ENCODE results near the gene NFIC.
"Not testable (repeated sequence)": the region's sequence is repeated elsewhere in the genome, so short reads cannot be mapped to it uniquely, and the experiment has no call there.

NFIC gene

DNA sequence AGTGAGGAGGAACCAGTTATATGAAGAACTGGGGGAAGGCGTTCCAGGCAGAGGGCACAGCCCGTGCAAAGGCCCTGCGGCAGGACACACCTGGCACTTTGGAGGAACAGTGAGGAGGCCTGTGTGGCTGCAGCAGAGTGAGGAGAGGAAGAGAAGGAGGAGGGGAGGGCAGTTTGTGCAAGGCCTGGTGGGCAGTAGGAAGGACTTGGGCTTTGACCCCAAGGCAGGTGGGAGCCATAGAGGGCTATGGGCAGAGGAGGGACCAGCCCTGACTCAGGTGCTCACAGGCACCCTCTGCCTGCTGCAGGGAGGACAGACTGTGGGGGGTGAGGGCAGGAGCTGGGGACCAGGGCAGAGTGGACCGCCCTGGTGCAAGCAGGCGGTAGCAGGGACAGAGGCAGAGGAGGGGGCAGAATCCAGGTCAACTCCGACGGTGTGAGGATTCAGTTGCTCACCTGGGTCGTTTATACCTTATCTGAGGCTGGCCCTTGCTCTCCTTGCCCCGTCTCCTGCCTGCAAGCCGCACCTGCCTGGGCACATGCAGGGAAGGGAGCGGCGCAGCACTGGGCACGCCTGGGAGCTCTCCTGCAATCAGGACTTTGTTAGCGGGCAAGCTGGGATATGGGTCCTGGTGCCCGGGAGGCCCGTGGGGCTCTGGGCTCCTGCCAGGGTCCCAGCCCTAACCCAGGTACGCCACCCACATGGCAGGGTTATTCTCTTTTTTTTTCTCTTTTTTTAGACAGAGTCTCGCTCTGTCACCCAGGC lies 34.8 kb downstream of the NFIC start:
- no peak for DNase-seq

DNA sequence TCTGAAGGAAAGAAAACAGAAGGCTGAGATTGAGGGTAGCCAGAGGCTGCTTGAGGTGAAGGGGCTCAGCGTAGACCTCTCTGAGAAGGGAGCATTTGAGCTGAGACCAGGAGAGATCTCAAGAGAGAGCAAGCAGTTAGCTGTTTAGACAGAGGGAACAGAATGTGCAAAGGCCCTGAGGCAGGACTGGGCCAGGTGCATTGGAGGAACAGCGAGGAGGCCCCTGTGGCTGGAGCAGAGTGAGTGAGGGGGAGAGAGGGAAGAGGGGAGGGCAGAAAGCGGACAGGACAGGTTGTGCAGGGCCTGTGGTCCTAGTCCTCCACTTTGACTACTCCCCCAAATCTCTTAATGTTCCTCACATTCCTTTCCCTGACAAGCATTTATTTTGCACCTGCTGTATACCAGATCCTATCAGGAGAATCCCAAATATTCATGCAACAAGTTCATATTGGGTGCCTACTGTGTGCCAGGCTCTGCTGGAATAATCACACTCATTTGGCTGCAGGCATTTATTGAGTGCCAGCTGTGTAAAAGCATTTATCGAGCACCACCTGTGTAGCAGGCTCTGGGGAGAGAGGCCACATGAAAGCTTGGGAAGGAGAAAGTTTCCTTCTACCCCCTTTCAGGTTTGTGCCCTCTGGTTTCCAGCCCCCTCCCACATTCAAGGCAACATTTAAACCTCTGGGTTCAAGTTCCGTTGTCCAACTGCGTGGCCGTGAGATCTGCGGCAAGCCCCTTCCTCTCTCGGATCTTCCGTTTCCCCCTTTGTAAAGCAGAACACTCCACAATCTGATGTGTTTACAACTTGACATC lies 36.5 kb downstream of the NFIC start:
- no peak for DNase-seq

DNA sequence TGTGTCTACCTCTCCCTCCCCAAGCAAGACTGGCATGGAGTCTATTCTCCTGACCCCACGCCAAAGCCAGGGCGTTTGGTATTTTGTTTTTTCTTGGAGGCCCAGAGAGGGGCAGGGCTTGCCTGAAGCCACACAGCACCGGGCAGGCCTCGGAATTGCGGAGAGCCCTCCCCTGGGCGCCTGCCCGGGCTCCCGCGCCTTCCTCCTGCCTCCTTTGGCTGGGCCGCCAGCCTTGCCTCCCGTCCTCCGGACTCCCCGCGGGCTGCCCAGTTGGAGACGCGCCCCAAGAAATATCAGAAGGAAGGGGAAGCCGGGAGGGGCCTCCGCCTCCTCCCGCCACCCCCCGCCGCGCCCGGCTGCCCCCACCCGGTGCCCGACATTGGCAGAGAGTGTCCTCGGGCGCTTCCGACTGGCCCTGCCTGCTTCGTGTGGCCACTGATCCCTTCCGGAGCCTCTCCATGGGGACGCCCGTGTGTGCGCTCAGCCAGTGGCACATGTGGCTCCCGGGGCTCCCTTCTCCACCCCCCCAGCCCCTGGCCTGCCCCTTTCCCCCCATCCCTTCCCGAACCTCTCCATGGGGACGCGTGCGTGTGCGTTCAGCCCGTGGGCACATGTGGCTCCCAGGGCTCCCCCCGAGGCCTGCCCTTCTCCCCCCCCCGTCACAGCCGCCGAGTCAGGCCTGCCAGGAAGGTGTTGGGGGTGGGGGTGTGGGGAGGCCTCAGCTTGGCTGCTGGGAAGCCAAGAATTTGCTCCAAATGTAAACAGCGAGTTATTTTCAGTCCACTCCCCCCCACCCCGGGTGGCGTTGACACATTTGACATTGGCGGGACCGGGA lies 37.3 kb downstream of the NFIC start:
- DNase-seq: no peak

DNA sequence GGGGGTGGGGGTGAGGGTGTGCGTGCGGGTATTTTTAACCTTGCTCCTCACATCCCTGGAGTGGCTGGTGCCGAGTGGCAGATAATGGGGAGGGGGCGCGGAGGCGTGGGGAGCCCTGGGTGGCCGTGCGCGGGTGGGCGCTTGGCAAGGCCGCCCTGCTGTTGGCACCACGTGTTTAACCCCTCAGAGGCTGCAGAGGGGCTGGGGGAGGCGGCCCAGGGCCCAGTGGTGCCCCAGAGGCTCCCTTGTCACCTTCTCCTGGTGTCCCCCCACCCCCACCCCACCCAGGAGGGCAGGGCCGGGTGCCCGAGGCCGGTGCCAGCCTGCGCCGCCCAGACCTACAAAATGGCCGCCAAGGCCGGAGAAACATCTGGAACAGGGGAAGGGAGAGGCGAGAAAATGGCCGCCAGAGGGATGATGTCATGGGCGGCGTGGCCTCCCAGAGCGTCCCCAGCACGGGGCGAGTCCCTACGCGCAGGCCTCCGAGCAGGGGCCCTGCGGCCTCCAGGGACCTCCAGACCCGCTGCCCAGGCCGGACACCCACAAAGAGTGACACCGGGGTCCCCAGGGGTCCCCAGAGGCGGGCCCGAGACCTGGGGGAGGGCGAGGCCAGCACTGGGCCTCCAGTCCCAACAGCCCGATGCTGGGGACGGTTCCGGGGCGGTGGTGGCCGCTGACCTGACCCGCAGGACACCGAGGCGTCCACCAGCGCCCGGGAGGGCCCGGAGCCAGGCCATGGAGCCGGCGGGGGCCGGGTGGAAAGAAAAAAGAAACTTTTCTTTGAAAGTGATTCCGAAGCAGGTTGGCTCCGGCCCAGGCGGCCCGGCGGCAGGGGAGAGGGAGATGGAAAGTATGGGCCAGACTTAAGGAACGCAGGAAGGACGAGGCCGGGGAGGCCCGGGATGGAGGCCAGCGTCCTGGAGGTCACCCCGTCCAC lies 38.2 kb downstream of the NFIC start:
- DNase-seq: no peak

DNA sequence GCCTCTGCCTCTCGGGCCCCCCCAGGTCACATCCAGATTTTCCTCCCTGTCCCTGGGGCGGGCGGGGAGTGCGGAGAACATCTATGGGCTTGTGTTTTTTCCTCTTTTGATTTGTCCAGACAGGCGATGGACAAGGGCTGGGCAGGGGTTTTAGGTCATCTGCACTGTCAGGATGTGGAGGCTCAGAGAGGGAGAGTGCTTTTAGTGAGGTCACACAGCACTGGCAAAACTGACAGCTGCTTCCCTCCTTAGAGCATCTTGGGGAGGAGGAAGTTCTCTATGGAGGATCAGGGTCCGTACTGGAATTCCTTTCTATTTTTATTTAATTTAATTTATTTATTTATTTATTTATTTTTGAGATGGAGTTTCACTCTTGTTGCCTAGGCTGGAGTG lies 38.9 kb downstream of the NFIC start:
- DNase-seq: no peak

DNA sequence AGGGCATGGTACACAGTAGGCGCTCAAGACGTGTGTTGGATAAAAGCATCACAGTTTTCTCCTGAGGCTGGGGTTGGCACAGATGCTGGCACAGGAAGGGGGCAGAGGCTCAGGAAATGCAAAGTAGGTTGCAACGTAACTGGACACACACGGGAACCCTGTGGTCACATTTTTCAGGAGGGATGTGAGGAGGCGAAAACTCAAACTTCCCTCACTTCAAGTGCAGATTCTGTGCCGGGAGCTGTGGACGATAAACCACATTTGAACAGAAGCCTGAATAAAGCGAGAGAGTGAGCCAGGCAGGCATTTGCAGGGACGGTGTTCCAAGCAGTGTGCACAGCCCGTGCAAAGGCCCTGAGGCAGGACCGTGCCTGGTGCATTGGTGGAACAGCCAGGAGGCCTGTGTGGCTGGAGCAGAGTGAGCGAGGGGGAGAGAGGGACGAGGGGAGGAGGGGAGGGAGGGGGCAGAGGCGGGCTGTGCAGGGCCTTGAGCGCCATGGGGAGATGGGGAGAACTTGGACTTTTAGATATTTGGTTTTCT lies 40.3 kb downstream of the NFIC start:
- DNase-seq: no peak

DNA sequence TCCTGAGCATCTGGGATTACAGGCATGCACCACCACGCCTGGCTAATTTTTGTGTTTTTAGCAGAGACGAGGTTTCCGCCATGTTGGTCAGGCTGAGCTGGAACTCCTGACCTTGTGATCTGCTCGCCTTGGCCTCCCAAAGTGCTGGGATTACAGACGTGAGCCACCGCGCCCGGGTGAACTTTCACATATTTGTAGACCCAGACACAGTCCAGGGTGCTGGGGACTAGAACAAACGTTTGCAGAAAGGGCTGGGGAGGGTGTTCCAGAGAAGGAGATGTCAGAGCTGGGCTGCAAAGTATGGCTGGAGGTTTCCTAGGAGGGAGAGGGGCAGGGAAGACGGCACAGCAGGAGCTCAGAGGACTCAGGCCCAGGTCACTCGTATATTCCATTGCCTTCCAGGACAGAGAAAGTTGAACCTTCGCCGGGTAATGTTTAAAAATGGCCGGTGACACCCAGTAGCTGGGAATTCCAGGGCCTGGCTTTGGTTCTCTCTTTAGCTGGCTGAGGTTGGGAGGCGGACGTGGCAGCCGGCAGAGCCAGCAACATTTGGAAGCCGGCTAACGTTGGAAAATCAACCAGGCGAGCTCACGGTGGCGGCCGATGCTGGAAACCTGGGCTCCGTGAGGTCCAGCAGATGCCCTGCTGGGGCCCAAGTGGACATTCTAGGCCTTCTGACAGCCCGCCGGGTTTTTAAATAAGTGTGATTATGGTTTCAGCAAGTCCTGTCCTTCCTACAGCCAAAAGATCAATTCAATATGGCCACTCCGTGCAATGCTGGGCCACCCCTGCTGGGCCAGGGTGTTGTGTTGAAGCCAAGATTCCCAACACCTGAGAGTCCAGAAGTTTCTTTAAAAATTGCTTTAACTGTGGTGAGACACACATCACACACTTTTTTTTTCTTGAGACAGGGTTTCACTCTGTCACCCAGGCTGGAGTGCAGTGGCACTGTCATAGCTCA lies 41.5 kb downstream of the NFIC start:
- no peak for DNase-seq

DNA sequence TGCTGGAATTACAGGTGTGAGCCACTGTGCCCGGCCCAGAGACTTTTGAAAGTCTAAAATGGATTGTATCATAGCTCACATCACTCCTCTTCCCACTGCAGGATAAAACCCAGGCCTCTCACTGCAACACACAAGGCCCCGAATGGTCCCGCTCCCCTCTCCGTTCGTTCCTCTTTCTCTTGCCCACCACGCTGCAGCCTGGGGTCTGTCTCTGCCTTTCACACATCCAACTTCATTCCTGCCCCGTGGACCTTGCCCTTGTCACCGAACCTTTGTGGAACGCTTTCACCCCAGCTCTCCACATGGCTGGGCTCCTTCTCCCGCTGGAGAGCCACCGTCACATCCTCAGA lies 42.6 kb downstream of the NFIC start:
- DNase-seq: no peak

DNA sequence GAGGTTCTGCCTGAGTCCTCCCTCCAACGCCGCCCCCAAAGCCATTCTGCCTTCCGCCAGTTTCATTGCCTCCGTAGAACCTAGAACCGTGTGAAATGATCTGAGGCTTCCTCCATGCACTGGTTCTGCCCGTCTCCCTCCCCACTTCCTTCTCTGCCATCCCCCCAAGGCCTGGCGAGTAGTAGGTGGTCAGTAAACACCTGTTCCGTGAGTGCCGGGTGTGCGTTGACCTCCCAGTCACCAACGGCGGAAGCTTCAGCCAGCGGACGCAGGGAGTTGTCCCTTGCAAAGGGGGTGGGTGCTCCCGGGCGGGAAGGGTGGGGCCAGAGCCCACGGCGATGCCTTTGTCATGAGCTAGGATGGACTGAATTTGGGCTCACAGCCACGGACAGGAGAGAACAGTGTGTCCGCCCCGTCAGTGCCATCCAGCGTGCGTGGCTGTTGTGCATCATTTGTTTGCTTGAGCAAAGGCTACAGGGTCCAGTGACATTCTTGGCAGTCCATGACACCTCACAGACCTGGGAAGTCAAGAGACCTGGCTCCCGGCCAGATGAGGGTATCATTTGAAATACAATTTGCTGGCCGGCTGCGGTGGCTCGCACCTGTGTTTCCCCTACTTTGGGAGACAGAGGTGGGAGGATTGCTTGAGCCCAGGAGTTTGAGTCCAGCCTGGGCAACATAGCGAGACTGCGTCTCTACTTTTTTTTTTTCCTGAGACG lies 43.1 kb downstream of the NFIC start:
- DNase-seq: no peak

DNA sequence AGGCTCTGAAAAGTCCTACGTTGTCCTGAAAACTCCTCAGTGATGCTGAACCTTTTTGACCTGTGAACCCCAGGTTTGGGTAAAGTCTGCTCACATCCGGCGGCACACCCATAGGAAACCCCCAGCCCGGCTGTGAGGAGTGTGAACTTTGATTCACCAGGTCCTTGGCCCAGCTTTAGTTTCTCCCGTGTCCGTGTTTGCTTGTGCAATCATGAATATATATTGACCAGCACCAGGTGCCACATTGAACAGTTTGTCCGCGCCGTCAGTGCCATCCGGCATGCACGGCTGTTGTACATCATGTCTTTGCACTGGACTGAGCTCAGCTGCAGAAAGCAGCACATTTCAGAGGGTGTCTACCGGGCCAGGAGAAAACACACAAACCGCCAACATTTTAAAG lies 45.3 kb downstream of the NFIC start:
- DNase-seq: no peak

DNA sequence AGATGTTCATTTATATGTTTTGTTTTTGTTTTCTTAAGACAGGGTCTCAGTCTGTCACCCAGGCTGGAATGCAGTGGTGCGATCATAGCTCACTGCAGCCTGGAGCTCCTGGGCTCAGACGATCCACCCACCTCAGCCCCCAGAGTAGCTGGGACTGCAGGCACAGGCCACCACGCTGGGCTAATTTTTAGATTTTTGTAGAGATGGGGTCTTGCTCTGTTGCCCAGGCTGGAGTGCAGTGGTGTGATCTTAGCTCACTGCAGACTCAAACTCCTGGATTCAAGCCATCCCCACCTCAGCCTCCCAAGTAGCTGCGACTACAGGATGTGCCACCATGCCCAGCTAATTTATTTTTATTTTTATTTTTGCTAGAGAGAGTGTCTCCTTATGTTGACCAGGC lies 45.7 kb downstream of the NFIC start:
- no peak for DNase-seq

DNA sequence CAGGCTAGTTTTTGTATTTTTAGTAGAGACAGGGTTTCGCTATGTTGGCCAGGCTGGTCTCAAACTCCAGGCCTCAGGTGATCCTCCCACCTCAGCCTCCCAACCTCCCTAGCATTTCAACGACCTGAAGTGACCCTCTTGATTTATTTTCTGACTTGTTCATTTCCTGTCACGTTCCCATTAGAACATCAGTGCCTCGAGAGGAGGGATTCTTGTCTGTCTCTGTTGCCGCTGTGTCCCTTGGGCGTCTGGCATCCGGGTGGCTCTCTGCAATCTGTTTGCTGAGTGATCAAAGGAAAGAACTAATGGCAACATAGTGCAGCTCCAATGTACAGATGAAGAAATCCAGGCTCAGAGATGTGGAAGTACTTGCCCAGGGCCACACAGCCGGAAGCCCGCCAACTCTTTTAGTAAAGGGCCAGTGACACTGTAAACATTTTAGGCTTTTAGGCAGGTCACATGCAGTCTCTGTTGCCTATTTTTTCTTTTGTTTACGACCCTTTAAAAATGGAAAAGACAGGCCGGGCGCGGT lies 47.5 kb downstream of the NFIC start:
- DNase-seq: no peak

DNA sequence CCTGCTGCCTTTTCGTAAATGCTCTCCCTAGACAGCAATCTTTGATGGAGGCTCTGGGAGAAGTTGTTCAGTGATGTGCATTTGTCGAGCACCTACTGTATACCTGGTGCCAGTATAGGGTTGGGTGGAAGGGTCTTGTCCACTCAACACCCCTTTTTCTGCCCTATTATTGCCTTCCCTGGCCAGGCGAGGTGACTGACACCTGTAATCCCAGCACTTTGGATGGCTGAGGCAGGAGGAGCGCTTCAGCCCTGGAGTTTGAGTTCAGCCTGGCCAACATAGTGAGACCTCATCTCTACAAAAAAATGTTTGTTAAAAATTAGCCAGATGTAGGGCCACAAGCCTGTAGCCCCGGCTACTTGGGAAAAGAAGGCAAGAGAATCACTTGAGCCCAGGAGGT lies 49.3 kb downstream of the NFIC start:
- DNase-seq: no peak

DNA sequence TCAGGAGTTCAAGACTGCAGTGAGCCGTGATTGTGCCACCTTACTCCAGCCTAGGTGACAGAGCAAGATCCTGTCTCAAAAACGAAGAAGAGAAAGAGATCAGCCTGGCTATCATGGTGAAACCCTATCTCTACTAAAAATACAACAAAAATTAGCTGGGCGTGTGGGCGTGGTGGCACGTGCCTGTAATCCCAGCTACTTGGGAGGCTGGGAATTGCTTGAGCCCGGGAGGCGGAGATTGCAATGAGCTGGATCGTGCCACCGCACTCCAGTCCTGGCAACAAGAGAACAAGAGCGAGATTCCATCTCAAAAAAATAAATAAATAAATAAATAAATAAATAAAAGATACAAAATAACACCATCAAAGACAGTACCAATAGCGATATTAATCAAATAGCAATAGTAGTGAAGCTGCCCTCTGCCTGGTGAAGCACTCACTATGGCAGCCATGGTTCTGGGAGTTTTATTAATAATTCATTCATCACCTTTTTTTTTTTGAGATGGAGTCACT lies 53.9 kb downstream of the NFIC start:
- DNase-seq: no peak

DNA sequence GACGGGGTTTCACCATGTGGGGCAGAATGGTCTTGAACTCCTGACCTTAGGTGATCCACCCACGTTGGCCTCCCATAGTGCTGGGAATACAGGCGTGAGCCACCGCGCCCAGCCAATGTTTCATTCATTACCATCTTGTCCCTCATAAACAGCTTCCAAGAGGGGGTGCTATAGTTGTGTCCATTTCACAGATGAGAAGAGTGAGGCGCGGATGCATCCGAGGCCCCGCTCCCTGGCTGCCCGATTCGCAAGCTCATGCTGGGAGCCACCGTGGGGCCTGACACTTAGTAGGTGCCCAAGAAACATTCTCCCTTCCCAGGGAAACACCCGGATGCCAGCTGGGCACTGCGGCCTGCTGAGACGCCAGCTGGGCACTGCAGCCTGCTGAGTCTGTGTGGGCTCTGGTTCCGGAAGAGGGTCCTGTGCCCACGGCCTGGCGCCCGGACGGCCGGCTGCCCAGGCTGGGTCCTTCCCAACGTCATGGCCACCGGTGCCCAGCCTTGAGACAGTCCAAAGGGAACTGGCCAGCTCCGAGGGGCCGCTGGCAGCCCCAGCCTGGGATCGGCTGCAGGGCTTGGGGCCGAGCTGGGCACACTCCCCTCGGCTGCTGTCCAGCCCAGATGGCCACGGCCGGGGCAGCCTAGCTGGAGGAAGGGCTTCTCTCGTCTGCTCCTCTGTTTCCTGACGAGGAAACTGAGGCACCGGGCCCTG lies 54.7 kb downstream of the NFIC start:
- DNase-seq: no peak

DNA sequence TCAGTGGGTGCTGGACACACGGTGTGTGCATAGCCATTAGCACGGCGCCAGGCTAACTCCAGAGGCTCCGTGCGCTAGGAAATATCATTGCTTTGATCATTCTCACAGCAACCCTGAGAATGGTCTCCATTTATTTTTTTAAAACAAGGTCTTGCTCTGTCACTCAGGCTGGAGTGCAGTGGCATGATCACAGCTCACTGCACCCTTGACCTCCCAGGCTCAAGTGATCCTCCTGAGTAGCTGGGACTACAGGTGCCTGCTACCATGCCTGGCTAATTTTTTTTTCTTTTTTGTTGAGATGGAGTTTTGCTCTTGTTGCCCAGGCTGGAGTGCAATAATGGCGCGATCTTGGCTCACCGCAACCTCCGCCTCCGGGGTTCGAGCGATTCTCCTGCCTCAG lies 55.3 kb downstream of the NFIC start:
- DNase-seq: not testable (repeated sequence)

DNA sequence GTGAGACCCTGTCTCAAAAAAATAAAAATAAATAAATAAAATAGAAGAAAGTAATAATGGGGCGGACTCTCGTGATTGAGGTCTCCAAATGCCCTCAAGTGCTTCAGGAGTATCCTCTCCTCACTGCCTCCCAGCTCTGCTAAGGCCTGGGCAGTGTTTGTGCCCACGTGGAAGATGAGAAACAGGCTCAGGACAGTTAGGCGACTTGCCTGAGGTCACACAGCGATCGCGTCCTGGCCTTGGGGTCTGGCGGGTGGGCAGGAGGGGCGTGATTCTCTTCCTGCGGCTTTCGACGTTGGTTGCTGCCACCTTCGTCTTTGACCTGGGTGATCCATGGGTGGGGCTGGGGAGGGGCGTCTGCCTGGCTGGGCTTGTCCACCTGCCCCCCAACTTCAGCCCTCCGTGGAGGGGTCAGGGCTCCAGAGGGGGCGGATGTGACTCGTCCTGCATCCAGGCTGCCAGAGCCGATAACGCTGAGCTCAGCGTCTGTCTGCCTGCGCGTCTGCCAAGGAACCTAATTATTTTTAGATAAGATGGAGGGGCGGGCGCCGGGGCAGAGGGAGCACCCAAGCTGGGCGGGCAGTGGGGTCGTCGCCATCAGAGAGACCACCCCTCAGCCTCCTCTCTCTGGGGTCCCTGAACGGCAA lies 56.9 kb downstream of the NFIC start:
- DNase-seq: no peak

DNA sequence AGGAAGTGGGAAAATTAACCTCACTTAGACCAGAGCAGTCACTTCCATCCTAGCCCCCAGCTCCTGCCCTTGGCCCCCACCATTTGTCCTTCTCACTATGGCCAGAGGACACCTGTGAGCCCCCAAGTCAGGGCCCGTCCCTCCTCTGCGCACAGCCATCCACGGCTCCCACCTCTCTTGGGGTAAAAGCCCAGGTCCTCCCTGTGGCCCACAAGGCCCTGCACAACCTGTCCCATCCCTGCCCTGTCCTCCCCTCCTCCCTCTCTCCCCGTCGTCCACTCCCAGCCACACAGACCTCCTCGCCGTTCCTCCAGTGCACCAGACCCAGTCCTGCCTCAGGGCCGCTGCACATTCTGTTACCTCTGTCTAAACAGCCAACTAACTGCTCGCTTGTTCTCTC lies 60.0 kb downstream of the NFIC start:
- DNase-seq: no peak

DNA sequence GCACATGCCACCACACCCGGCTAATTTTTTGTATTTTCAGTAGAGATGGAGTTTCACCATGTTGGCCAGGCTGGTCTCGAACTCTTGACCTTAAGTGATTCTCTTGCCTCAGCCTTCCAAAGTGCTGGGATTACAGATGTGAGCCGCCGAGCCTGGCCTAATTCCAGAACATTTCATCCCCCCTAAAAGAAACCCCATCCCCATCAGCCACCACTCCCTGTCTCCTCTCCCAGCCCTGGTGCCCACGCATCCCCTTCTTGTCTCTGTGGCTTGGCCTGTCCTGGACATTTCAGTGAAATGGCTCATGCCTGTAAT lies 63.9 kb downstream of the NFIC start:
- not testable (repeated sequence) for DNase-seq
